ENCODE measurements around the gene LRFN4. TPM values are rescaled to one million over a fixed set of nuclear protein-coding genes. Genes with fewer than 3 reads are reported as not detected.

LRFN4 gene
- total RNA-seq, 2 donors from 2014 or later, result 23.9 TPM

Other genes with a start within 250 kb of the LRFN4 start
- gene RBM14, start 240.4 kb upstream of the LRFN4 start, total RNA-seq, result 100 to 1,000 TPM; 147 to 182 TPM
- gene RBM4, start 218.4 kb upstream of the LRFN4 start, total RNA-seq, result 100 to 1,000 TPM in 1 of 2 donors, 10 to 100 TPM in 1; 87.0 to 132 TPM
- 10 to 100 TPM; 15.2 to 19.8 TPM for gene RBM4B, start 179.2 kb upstream of the LRFN4 start, total RNA-seq
- gene SPTBN2, start 127.8 kb upstream of the LRFN4 start, total RNA-seq, result 1 to 10 TPM; 1.4 to 1.8 TPM
- 10 to 100 TPM; 22.2 to 38.0 TPM for gene RCE1, start 13.6 kb upstream of the LRFN4 start, total RNA-seq
- 10 to 100 TPM in 1 of 2 donors, 1 to 10 TPM in 1; 4.6 to 11.5 TPM for gene PC, start 101.3 kb downstream of the LRFN4 start, total RNA-seq
- gene C11orf86, start 118.2 kb downstream of the LRFN4 start, total RNA-seq, result not detected
- under 1 TPM in 1 of 2 donors, not detected in 1; 0.05 TPM for gene SYT12, start 166.1 kb downstream of the LRFN4 start, total RNA-seq
- under 1 TPM; 0.68 to 0.89 TPM for gene RHOD, start 199.8 kb downstream of the LRFN4 start, total RNA-seq